GM21619 (cell line): ENCODE measurements around the gene NR0B1.

Source experiments
- ATAC-seq: cut with Tn5 transposase; IDR thresholded peaks from one replicate; pipeline ENCODE4 v1.9.1; 2021; ENCODE audit not compliant: unreplicated experiment

NR0B1 gene

GRCh38 chrX:30309139-30309571 is at the start of gene NR0B1:
Gene NR0B1, minus strand, starts transcription at chrX:30309390. Its CDS starts 27 bp downstream, at chrX:30309363.
- ATAC-seq, result no peak

DNA sequence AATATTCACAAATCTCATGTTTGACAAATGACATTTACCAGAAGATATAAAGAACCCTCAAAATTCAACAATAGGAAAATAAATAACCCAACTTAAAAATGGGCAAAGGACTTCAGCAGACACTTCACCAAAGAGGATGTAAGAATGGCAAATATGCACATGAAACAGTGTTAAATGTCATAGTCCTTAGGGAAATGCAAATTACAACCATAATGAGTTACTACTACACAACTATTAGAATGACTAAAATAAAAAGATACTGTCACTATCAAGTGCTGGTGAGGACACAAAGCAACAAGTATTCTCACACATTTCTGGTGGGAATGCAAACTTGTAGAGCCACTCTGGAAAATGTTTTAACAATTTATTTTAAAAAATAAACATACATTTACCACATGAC is 40.8 kb upstream of the NR0B1 start:
- no peak for ATAC-seq

- ATAC-seq, result no peak
Observed at GRCh38 chrX:30343206-30343605, 34.0 kb upstream of the NR0B1 start.

GRCh38 chrX:30340753-30341152 is 31.6 kb upstream of the NR0B1 start:
- no peak for ATAC-seq

- no peak for ATAC-seq
Observed at GRCh38 chrX:30327762-30328161, 18.6 kb upstream of the NR0B1 start.

GRCh38 chrX:30317308-30317707 is 8.1 kb upstream of the NR0B1 start:
- ATAC-seq, result no peak

- ATAC-seq, result no peak
Observed at GRCh38 chrX:30313322-30313721, 4.1 kb upstream of the NR0B1 start.

GRCh38 chrX:30312858-30313257 is 3.7 kb upstream of the NR0B1 start:
- no peak for ATAC-seq

DNA sequence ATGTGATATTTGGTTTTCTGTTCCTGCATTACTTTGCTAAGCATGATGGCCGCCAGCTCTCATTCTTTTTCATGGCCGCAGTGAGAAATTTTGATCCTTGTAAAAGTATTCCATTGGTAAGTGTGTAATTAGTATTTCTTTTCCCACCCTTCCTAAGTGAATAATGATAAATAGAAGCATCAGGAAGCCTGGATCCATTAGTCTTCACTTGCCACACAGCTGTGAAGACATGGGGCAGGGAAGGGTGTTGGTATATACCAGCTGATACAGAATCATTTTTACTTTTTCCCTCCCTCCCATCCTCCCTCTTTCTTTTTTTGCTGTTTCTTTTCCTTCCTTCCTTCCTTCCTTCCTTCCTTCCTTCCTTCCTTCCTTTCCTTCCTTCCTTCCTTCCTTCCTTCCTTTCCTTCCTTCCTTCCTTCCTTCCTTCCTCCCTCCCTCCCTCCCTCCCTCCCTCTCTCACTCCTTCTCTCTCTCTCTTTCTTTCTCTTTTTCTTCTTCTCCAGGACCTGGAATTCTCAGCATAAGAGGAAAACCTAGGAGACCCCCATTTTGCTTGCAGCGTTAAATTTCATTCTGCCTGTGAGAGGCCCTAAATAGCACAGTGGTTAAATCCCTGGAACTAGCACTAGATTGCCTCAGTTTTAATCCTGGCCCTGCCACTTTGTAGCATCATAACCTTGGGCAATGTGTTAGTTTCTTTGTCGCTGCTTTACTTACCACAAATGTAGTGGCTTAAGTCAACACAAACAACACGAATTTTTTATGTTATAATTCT is 1.4 kb upstream of the NR0B1 start:
- ATAC-seq, result no peak

DNA sequence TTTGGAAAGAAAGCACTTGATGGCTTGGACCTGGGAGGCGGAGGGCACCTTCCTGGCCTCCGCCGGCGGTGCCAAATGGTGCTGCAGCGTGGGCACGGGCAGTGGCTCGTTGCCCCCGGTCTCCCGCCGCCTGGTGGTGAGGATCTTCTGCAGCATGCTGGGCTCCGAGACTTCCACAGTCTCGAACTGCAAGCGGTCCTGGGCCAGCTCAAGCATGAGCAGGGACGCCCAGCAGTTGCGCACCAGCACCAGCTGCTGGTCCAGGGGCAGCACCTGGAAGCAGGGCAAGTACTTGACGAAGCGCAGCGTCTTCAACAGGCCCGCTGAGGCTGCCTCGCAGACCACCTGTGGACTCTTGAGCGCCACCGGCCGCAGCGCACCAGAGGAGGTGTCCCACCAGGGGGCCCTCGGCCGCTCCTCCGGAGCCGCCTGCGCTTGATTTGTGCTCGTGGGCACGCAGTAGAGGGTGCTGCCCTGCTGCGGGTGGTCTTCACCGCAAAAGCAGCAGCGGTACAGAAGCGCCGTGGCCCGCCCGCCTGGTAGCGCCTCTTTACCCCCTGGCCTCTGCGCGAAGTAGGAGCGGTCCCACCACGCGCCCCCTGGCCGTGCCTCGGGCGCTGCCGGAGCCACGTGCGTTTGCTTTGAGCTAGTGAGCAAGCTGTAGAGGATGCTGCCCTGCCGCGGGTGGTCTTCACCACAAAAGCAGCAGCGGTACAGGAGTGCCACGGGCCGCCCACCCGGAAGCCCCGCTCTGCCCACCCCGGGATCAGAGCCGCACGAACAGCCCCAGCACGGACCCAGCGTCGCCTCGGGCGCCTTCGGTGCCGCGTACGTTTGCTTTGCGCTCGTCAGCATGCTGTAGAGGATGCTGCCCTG is 689 bp downstream of the NR0B1 start:
- ATAC-seq, result no peak

DNA sequence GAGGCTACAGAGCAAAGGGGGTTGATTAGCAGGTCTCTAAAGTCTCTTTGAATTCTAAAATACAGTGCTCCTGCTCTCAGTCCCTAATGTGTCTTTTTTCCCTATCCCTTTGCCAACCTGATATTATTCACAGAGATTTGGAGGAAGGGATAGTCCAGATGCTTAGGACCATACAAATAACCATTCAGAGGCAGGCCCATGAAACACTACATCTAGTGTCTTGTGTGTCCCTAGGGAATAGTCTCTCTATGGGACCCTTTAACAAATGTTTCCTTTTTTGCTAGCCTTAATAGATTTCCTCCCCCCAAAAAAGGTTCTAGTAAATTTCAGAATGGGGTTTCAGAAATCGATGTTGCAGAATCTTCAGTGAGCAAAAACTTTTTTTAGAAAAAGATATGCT is 1.7 kb downstream of the NR0B1 start:
- ATAC-seq, result no peak

- no peak for ATAC-seq
Observed at GRCh38 chrX:30304866-30305265, 4.3 kb downstream of the NR0B1 start.

- ATAC-seq, result no peak
Observed at GRCh38 chrX:30302956-30303355, 6.2 kb downstream of the NR0B1 start.

DNA sequence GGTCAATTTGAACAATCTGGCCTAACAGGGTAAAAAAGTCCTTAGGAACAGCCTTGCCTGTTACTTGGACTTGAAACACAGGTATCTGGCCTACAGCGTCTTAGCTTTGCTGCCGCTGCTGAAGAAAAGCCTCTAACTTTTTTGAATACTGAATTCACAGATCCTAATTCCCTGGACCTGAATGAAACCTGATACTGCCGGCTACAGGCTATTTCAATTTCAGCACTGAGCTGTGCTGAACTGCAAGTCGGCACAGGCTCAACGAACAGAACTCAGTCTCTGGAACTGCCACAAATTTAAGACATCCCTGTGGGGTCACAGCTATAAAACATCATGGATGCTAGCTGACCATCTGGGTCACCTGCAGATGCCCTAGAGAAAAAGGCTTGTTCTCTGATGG is 7.2 kb downstream of the NR0B1 start:
- no peak for ATAC-seq

DNA sequence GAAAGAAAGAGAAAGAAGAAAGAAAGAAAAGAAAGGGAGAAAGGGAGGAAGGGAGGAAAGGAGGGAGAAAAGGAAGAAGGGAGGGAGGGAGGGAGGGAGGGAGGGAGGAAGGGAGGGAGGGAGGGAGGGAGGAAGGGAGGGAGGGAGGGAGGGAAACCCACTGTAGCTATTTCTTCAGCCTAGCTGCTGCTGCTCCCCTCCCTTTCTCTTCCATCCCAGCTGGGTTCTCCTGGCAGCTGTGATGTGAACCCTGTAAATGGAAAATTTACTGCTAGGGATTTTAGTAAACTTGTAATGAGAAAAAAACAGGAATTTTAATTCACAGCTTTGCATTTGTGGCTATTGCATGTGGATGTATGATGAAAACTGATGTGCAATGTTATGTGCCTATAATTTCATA is 8.0 kb downstream of the NR0B1 start:
- no peak for ATAC-seq

GRCh38 chrX:30296408-30297254 is 12.6 kb downstream of the NR0B1 start:
- ATAC-seq, result no peak

DNA sequence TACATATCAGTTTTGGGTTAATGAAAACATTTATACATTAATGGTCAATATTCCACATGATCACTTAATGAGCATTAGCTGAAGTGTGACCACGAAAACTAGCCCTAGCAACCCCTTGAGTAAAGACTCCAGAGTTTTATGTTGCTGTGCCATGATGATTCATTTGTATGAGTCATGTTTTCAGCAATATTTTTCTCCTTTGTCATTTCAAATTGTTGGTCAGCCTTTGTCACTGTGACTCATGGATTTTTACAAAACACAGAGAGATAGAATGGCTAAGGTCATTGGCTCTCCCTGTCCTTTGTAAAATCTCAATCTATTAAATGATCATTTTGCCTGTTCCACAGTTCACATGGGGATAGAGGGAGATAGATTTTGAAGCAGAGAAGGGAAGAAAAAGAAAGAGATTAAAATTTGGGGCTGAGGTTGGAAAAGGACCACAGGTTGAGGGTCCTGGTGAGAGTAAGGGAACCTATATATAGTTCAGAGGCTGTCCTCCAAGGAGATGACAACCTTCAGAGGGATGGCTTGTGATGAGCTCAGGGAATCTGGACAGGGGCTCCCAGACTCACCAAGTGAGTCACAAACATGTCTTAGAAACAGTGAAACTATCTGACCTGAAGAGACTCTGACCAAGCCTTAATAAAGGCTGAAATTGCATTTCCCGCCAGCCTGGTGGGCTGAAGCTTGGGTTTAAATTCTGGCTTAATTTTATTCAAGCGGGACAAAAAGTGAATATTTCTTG is 25.6 kb downstream of the NR0B1 start:
- no peak for ATAC-seq

DNA sequence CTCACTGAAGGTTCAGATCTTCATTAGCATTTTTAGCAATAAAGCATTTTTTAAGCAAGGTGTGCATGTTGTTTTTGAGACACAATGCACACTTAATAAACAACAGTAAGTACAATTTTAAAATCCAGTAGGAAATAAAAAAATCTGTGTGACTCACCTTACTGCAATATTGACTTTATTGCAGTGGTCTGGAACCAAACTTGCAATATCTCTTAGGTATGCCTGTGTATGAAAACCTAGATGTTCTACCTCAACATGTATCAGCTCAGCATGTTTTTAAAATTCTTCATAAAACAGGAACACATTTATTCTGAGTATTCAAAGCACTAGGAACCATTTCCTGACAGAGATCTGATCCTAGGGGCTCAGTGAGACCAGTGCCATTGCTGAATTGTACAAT is 26.7 kb downstream of the NR0B1 start:
- no peak for ATAC-seq

GRCh38 chrX:30280428-30280827 is 28.8 kb downstream of the NR0B1 start:
- no peak for ATAC-seq

DNA sequence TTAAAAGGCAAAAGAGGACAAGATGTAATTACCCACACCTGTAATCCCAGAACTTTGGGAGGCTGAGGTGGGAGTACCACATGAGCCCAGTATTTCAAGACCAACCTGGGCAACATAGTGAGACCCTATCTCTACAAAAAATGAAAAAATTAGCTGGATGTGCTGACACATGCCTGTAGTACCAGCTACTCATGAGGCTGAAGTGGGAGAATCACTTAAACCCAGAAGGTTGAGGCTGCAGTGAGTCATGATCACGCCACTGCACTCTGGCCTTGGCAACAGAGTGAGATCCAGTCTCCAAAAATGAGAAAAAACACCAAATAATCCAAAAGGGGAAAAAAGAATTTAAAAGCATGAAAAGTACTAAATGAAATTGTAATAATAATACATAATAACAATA is 30.8 kb downstream of the NR0B1 start:
- ATAC-seq, result no peak

DNA sequence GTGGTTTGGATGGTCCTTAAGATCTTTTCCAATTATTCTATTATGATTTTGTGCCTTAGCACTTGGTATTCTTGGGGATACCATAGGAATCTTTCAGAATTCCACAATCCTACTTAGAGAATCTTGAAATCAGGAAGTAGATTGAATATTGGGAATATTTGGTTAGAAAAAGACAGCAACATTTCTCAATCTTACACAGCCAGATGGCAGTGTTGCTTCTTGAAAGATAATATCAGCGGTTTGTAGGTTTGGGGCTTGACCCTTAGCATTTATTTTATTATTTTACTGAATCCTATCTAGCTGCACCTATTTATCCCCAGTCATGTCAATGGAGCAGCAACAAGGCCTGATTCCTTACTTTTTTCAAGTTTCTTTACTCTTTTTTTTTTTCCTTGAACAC is 33.7 kb downstream of the NR0B1 start:
- no peak for ATAC-seq
